NB4 (cell line): Measurements from ENCODE around the gene GYPB.
"Not testable (repeated sequence)": the region's sequence is repeated elsewhere in the genome, so short reads cannot be mapped to it uniquely, and the experiment has no call there.

Experiments used
- CTCF ChIP-seq: IDR thresholded peaks from one replicate; pipeline ENCODE4 v1.5.1; 2012; ENCODE audit warnings: low read depth, low read length
- POLR2A ChIP-seq: IDR thresholded peaks from 2 replicates; pipeline ENCODE4 v1.6.1; 2011; ENCODE audit warnings: mild to moderate bottlenecking; ENCODE audit not compliant: insufficient read length; ENCODE audit errors: extremely low read depth
- TF ChIP-seq, protein P1 (sequence below): IDR thresholded peaks from 2 replicates; pipeline ENCODE4 v1.6.1; 2011; ENCODE audit warnings: low read depth, low read length

DNA sequence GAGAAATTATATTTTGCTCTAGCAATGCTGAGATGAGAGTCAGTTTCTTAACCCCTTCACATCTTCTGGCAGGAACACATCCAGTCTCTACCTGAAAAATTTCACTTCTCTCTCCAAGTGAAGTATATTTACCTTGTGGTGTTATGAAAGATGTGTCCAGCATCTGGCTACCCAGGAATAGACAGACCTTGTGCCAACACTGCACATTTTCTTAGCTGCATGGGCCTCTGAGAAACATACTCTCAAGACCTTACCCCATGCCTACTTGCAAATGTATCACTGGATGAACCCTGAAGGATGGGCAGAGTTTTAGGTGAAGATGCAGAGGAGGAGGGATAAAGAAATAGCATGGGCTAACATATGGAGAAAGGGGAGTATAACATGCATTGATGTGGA, 13.6 kb downstream of the GYPB start:
- TF ChIP-seq CTCF, POLR2A: not testable (repeated sequence)
- TF ChIP-seq, protein P1, sequence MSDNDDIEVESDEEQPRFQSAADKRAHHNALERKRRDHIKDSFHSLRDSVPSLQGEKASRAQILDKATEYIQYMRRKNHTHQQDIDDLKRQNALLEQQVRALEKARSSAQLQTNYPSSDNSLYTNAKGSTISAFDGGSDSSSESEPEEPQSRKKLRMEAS = not testable (repeated sequence)
